ENCODE data around the gene RASA3.

DNA sequence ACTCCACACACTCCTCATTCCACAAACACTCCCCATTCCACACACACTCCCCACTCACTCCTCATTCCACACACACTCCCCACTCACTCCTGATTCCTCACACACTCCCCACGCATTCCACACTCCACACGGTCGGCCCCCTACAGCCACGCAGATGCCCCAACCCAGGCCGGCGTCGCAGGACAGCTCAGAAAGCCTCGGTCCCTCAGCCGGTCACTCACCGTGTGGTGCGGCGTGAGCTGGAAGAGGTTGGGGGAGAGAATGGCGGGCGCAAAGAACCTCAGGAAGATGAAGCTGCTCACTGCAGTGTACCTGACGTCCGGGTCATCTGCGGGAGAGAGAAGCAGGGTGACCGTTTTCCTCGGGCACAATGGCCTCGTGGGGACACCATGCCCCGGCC lies 119.5 kb downstream of the RASA3 start:
- TF ChIP-seq, protein P1, sequence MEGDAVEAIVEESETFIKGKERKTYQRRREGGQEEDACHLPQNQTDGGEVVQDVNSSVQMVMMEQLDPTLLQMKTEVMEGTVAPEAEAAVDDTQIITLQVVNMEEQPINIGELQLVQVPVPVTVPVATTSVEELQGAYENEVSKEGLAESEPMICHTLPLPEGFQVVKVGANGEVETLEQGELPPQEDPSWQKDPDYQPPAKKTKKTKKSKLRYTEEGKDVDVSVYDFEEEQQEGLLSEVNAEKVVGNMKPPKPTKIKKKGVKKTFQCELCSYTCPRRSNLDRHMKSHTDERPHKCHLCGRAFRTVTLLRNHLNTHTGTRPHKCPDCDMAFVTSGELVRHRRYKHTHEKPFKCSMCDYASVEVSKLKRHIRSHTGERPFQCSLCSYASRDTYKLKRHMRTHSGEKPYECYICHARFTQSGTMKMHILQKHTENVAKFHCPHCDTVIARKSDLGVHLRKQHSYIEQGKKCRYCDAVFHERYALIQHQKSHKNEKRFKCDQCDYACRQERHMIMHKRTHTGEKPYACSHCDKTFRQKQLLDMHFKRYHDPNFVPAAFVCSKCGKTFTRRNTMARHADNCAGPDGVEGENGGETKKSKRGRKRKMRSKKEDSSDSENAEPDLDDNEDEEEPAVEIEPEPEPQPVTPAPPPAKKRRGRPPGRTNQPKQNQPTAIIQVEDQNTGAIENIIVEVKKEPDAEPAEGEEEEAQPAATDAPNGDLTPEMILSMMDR (conservative IDR thresholded peaks at IDR 0.05 in 1 of 2, IDR thresholded peaks at IDR 0.05 in 1 of 2; ENCODE audit: extremely low read depth in 1 of 2, insufficient read depth in 1 of 2, low read depth in 1 of 2, low read length in 2 of 2), result no peak
- TF ChIP-seq EZH2 (IDR thresholded peaks at IDR 0.05; ENCODE audit: borderline replicate concordance, low read length), result no peak
